Measurements from ENCODE around the gene PSMF1.

DNA sequence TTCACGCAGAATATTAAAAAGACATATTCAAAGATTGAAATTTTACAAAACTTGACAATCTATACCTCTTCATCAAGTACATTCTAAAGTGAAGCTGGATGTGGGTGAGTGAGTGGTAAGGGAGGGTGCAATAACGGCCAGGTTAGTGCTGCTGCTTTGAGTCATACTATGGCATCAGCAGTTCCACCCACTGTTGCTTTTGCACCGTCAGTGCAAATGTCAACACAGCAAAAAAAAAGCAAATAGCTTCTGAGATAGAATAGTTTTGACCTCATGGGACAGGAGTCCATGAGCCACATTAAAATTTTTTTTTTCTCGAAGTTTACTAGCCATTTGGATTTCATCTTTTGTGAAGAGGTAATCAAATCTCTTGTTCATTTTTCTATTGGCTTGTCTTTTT is 31.8 kb downstream of the PSMF1 start:
- TF ChIP-seq, protein P1, sequence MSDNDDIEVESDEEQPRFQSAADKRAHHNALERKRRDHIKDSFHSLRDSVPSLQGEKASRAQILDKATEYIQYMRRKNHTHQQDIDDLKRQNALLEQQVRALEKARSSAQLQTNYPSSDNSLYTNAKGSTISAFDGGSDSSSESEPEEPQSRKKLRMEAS (IDR thresholded peaks at IDR 0.05; ENCODE audit: low read depth, low read length) = no peak
- TF ChIP-seq, protein P2, sequence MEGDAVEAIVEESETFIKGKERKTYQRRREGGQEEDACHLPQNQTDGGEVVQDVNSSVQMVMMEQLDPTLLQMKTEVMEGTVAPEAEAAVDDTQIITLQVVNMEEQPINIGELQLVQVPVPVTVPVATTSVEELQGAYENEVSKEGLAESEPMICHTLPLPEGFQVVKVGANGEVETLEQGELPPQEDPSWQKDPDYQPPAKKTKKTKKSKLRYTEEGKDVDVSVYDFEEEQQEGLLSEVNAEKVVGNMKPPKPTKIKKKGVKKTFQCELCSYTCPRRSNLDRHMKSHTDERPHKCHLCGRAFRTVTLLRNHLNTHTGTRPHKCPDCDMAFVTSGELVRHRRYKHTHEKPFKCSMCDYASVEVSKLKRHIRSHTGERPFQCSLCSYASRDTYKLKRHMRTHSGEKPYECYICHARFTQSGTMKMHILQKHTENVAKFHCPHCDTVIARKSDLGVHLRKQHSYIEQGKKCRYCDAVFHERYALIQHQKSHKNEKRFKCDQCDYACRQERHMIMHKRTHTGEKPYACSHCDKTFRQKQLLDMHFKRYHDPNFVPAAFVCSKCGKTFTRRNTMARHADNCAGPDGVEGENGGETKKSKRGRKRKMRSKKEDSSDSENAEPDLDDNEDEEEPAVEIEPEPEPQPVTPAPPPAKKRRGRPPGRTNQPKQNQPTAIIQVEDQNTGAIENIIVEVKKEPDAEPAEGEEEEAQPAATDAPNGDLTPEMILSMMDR (IDR thresholded peaks at IDR 0.05; ENCODE audit: low read depth, low read length) = no peak
